IMR-90 (cell line): ENCODE measurements around the gene ABCC5. TPM values are rescaled to one million over a fixed set of nuclear protein-coding genes. Genes with fewer than 3 reads are reported as not detected.

Experiments used
- ATAC-seq: fragments of 200-7000 bp; cut with Tn5 transposase; 2 replicates; pipeline ENCODE4 v1.9.1; 2020; ENCODE audit warnings: low read depth, mild to moderate bottlenecking, moderate library complexity
- BruUV-seq: library from RNA; stranded (reverse); fragments of 400-500 nt; replicated peaks from 2 replicates; lab custom pipeline; 2021; lab: Mats Ljungman, UMichigan
- CTCF ChIA-PET: fragments of 300-600 bp; formaldehyde crosslinking; extraction: SDS; loops from one replicate; lab custom pipeline; 2021; ENCODE audit warnings: antibody characterized with exemption; lab: Yijun Ruan, JAX
- POLR2A ChIA-PET: fragments of 300-600 bp; sonication (Branson Sonifier 250); formaldehyde crosslinking; loops from one replicate; lab custom pipeline; 2022; ENCODE audit warnings: antibody characterized with exemption; ENCODE audit not compliant: unreplicated experiment; lab: Charles Lee
- DNase-seq: peaks from one replicate; pipeline ENCODE4 v3.0.0; 2013
- H2AFZ ChIP-seq: replicated peaks from 2 replicates; pipeline ENCODE3; 2013; ENCODE audit warnings: low read length, mild to moderate bottlenecking; ENCODE audit not compliant: poor library complexity
- H2AK5ac ChIP-seq: 2 replicates; pipeline ENCODE4 v1.6.1; 2013; ENCODE audit warnings: low read depth, low read length, inconsistent platforms
- H2AK9ac ChIP-seq: replicated peaks from 2 replicates; pipeline ENCODE3; 2013; ENCODE audit warnings: mild to moderate bottlenecking, low read depth, low read length, moderate library complexity; ENCODE audit not compliant: poor library complexity
- H2BK120ac ChIP-seq: 2 replicates; pipeline ENCODE4 v1.6.1; 2013; ENCODE audit warnings: low read depth, low read length, inconsistent platforms
- H2BK15ac ChIP-seq: 3 replicates; pipeline ENCODE4 v1.6.1; 2013; ENCODE audit warnings: low read depth, low read length, inconsistent platforms
- H2BK20ac ChIP-seq: 2 replicates; pipeline ENCODE4 v1.6.1; 2013; ENCODE audit warnings: low read depth, mild to moderate bottlenecking, inconsistent platforms, low read length, moderate library complexity
- H2BK5ac ChIP-seq: 2 replicates; pipeline ENCODE4 v1.6.1; 2013; ENCODE audit warnings: mild to moderate bottlenecking, low read depth, low read length, inconsistent platforms; ENCODE audit not compliant: poor library complexity, severe bottlenecking
- H3K14ac ChIP-seq: replicated peaks from 2 replicates; pipeline ENCODE4 v1.6.1; 2013; ENCODE audit warnings: low read depth, low read length, inconsistent platforms
- H3K18ac ChIP-seq: 2 replicates; pipeline ENCODE4 v1.6.1; 2013; ENCODE audit warnings: low read depth, low read length, control low read depth
- H3K23ac ChIP-seq: 2 replicates; pipeline ENCODE4 v1.6.1; 2013; ENCODE audit warnings: low read depth, low read length, inconsistent platforms
- H3K27ac ChIP-seq: 2 replicates; pipeline ENCODE4 v1.5.1; 2013; ENCODE audit warnings: mild to moderate bottlenecking, control low read depth, low read length; ENCODE audit not compliant: insufficient read depth
- H3K27me3 ChIP-seq: 2 replicates; pipeline ENCODE4 v1.6.1; 2013; ENCODE audit warnings: low read length; ENCODE audit not compliant: control insufficient read depth, insufficient read depth
- H3K36me3 ChIP-seq: 2 replicates; pipeline ENCODE4 v1.6.1; 2013; ENCODE audit warnings: low read length, mixed read lengths; ENCODE audit not compliant: control insufficient read depth, insufficient read depth
- H3K4ac ChIP-seq: 2 replicates; pipeline ENCODE4 v1.6.1; 2013; ENCODE audit warnings: low read depth, low read length, inconsistent platforms
- H3K4me1 ChIP-seq: 2 replicates; pipeline ENCODE4 v1.6.1; 2013; ENCODE audit warnings: low read length, mixed read lengths; ENCODE audit not compliant: control insufficient read depth, insufficient read depth
- H3K4me2 ChIP-seq: 2 replicates; pipeline ENCODE4 v1.6.1; 2013; ENCODE audit warnings: low read depth, mild to moderate bottlenecking, control low read depth, low read length, moderate library complexity
- H3K4me3 ChIP-seq: 2 replicates; pipeline ENCODE4 v1.5.1; 2013; ENCODE audit warnings: low read depth, mild to moderate bottlenecking, control low read depth, low read length, moderate library complexity; ENCODE audit not compliant: insufficient read depth
- H3K56ac ChIP-seq: 2 replicates; pipeline ENCODE4 v1.6.1; 2013; ENCODE audit warnings: low read length, inconsistent platforms; ENCODE audit not compliant: insufficient read depth; ENCODE audit errors: extremely low read depth
- H3K79me1 ChIP-seq, 2 experiments: 2 replicates each; pipeline ENCODE4 v1.6.1; 2013; ENCODE audit warnings: low read length in 2 of 2, inconsistent platforms in 1 of 2, low read depth in 1 of 2
- H3K9ac ChIP-seq: 2 replicates; pipeline ENCODE4 v1.6.1; 2013; ENCODE audit warnings: low read depth, low read length, control low read depth
- H3K9me1 ChIP-seq: 2 replicates; pipeline ENCODE4 v1.6.1; 2013; ENCODE audit warnings: low read length, inconsistent platforms; ENCODE audit not compliant: insufficient read depth
- H3K9me3 ChIP-seq: 2 replicates; pipeline ENCODE4 v1.6.1; 2013; ENCODE audit warnings: low read length; ENCODE audit not compliant: control insufficient read depth, insufficient read depth
- H4K20me1 ChIP-seq: 2 replicates; pipeline ENCODE4 v1.6.1; 2013; ENCODE audit warnings: low read length, inconsistent platforms; ENCODE audit not compliant: insufficient read depth
- H4K5ac ChIP-seq: 2 replicates; pipeline ENCODE4 v1.6.1; 2013; ENCODE audit warnings: mild to moderate bottlenecking, low read depth, low read length, control low read depth
- H4K8ac ChIP-seq, 2 experiments: 2 replicates each; pipeline ENCODE4 v1.6.1; 2013; ENCODE audit warnings: low read depth in 2 of 2, low read length in 2 of 2, control low read depth in 1 of 2, inconsistent platforms in 1 of 2
- H4K91ac ChIP-seq: 2 replicates; pipeline ENCODE4 v1.6.1; 2013; ENCODE audit warnings: low read depth, low read length, inconsistent platforms; ENCODE audit not compliant: insufficient read depth
- BHLHE40 ChIP-seq: fragments of 150-350 bp; IDR thresholded peaks from 2 replicates; pipeline ENCODE4 v1.6.1; 2016; ENCODE audit warnings: mild to moderate bottlenecking, low read depth, low read length
- CEBPB ChIP-seq: IDR thresholded peaks from 2 replicates; pipeline ENCODE4 v1.6.1; 2012; ENCODE audit warnings: low read depth, low read length, improper control_type of control experiment
- CHD1 ChIP-seq: IDR thresholded peaks from 2 replicates; pipeline ENCODE4 v1.6.1; 2012; ENCODE audit warnings: low read depth, low read length, improper control_type of control experiment
- CTCF ChIP-seq: conservative IDR thresholded peaks from 2 replicates; pipeline ENCODE4 v1.5.1; 2012; ENCODE audit warnings: mild to moderate bottlenecking, low read depth, low read length, improper control_type of control experiment
- FOS ChIP-seq: fragments of 150-350 bp; IDR thresholded peaks from 2 replicates; pipeline ENCODE4 v1.6.1; 2016; ENCODE audit warnings: low read depth, low read length
- MAZ ChIP-seq: IDR thresholded peaks from 2 replicates; pipeline ENCODE4 v1.6.1; 2012; ENCODE audit warnings: low read depth, mild to moderate bottlenecking, low read length, improper control_type of control experiment, moderate library complexity, borderline replicate concordance
- MXI1 ChIP-seq: IDR thresholded peaks from 2 replicates; pipeline ENCODE4 v1.6.1; 2012; ENCODE audit warnings: low read depth, mild to moderate bottlenecking, low read length, moderate library complexity, borderline replicate concordance
- USF2 ChIP-seq: fragments of 150-350 bp; IDR thresholded peaks from 2 replicates; pipeline ENCODE4 v1.6.1; 2017; ENCODE audit warnings: mild to moderate bottlenecking, antibody characterized with exemption, low read length, low read depth
- WGBS, 2 experiments: methylation state at CpG; one replicate each; pipeline versions ENCODE4 v1.1.5 to v1.1.7; 2013; ENCODE audit warnings: missing lambda C conversion rate in 2 of 2; ENCODE audit not compliant: insufficient read length in 1 of 2; ENCODE audit errors: extremely low coverage in 2 of 2; 5-methylcytosine and 5-hydroxymethylcytosine counted together
- dilution Hi-C: fragments of 300-500 bp; cut with HindIII; formaldehyde crosslinking; loops from one replicate; pipeline ENCODE4 v1.14.3; 2018; ENCODE audit warnings: low sequenced_read_pairs; ENCODE audit not compliant: unreplicated experiment
- in situ Hi-C: fragments of 300-500 bp; cut with MboI; formaldehyde crosslinking; loops from 3 replicates; pipeline ENCODE4 v1.14.3; 2019; ENCODE audit warnings: low sequenced_read_pairs, inconsistent platforms, mixed read lengths
- intact Hi-C: fragments of 100-400 bp; cut with micrococcal nuclease; formaldehyde crosslinking; loops from 2 replicates; pipeline ENCODE4 v1.10.0; 2022
- polyA plus RNA-seq, 3 experiments: library from polyadenylated mRNA; depleted of rRNA; stranded (reverse); fragments of >200 nt; gene quantifications; 2 replicates each; pipeline ENCODE4 v1.2.3, GENCODE V29; 2012; ENCODE audit warnings: low replicate concordance in 1 of 3
- total RNA-seq: library from RNA; depleted of rRNA; stranded (reverse); fragments of >200 nt; gene quantifications from 2 replicates; pipeline ENCODE4 v1.2.3, GENCODE V29; 2012

ABCC5 gene
- total and polyA plus RNA-seq, 2 of the 4 experiments (the other 2 are of a cell fraction): 8.4 to 17.7 TPM

DNA sequence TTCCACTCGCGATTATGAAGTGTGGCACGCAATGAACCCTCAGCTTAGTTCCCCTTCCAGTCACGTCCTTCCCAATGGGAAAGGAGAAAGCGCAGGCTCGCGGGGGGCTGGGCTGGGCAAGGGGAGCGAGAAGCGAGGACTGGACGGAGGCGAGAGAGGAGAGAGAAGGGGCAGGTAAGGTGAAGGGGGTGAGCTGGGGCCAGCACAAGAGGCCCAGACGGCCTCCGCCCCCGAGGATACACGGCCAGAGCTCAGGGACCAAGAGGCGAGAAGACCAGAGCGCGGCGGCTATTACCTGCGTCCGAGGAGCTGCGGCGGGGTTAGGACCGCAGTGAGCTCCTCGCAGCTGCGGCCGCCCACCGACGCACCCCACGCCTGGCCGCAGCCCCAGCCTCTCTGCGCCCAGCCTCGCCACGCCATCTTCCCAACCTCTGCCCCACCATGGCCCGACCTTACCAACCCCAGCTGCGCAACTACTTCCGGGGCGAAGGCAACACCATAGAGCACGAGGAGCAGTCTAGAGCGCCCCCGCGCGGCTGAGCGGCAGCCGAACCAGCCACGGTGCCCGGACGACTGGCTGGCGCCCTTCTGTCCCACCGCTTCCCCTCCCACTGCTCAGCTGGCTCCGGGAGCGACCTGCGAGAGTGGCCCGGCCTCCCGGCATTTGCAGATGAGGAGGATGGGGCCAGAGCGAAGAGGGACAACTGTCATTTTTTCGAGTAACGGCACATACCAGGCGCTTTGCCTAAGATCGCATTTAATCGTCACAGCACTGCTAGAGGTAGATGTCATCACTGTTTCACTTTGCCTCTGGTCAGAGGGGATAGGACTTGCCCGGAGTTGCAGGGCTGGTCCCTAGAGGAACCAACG, 133.0 kb downstream of the ABCC5 start, which contains the start of gene PARL (continued):
- no peak for TF ChIP-seq CHD1
- TF ChIP-seq MXI1: peak; percentile 81; the same call in 1 of the 2 replicates
- TF ChIP-seq MAZ: peak; percentile 76; the same call in 1 of the 2 replicates

- H3K4me3 ChIP-seq: peak overlapping the region; percentile 90
- H4K8ac ChIP-seq: peak overlapping the region; percentile 73 to 82
- H2AK5ac ChIP-seq: peak overlapping the region; percentile 70
- H3K9ac ChIP-seq: peak overlapping the region; percentile 88
- peak overlapping the region; percentile 84 for H3K14ac ChIP-seq
- dilution Hi-C loops: no loop called here
- peak overlapping the region; percentile 60 for H4K5ac ChIP-seq
- H3K23ac ChIP-seq: peak overlapping the region; percentile 84
- intact Hi-C loops: loop anchor here (1.0 to 10.0 kb wide), 5 partner anchors 59 to 759 kb away; partner anchors contain the start of gene MAP6D1
- no peaks in the 10 kb centered on the region; the same call in 1 of the 2 replicates for H3K9me1 ChIP-seq
- TF ChIP-seq CTCF: 0 out of 2 replicates have a peak, but pooled peaks have one; percentile 2
- no peak for TF ChIP-seq CEBPB
- no peak for TF ChIP-seq BHLHE40
- TF ChIP-seq FOS: no peak
- 0 out of 2 replicates have a peak, but pooled peaks have one; percentile 11 for TF ChIP-seq USF2
- peaks cover 4% of the 10 kb centered on the region; the same call in 1 of the 2 replicates for H3K4me1 ChIP-seq
- H3K9me3 ChIP-seq: no peaks in the 10 kb centered on the region
- 20% methylated on average over 1 of the region's 9 CpGs; no CpG with 5 or more reads in 1 of the 2 experiments for WGBS, 2 experiments
- POLR2A ChIA-PET: no interaction called here
- peak overlapping the region; percentile 81 for H3K27ac ChIP-seq
- H2BK5ac ChIP-seq: peak overlapping the region; percentile 67
- H3K36me3 ChIP-seq: no peaks in the 10 kb centered on the region
- in situ Hi-C loops: no loop called here
- no peak overlapping the region for H2BK20ac ChIP-seq
- peaks cover 16% of the 10 kb centered on the region for H4K20me1 ChIP-seq
- H2AFZ ChIP-seq: peak overlapping the region; percentile 96
- peak overlapping the region; percentile 70 for H3K4ac ChIP-seq
- H3K79me1 ChIP-seq: peaks cover 4 to 37% of the 10 kb centered on the region in 2 experiments
- DNase-seq (no peak), ATAC-seq (no peak; the same call in 1 of the 2 replicates)
- no TSS peak for BruUV-seq
- H4K91ac ChIP-seq: peak overlapping the region; percentile 60
- H3K18ac ChIP-seq: no peak overlapping the region; the same call in 1 of the 2 replicates
- H2BK15ac ChIP-seq: no peak overlapping the region
- peak overlapping the region; percentile 78 for H3K4me2 ChIP-seq
- peak overlapping the region; percentile 96 for H2AK9ac ChIP-seq
- H3K27me3 ChIP-seq: peaks cover 6% of the 10 kb centered on the region
- CTCF ChIA-PET: interaction anchor here (0.5 to 1.4 kb wide), 4 partner anchors 11 to 188 kb away, joined by 4 to 7 read pairs (median 4); no protein-coding TSS in a partner anchor
- peak overlapping the region; percentile 54 for H3K56ac ChIP-seq
- H2BK120ac ChIP-seq: 0 out of 2 replicates have a peak overlapping the region, but pooled peaks have one; percentile 11
Observed at GRCh38 chr3:183884097-183884426, 133.6 kb downstream of the ABCC5 start.
